HG03565 (cell line): ENCODE data around the gene MCFD2.
"Not testable (repeated sequence)": the region's sequence is repeated elsewhere in the genome, so short reads cannot be mapped to it uniquely, and the experiment has no call there.

Experiments used
- ATAC-seq: cut with Tn5 transposase; IDR thresholded peaks from one replicate; pipeline ENCODE4 v1.9.1; 2021; ENCODE audit warnings: mild to moderate bottlenecking, moderate library complexity; ENCODE audit not compliant: unreplicated experiment

MCFD2 gene

GRCh38 chr2:46875962-46876689 is 39.5 kb downstream of the MCFD2 start:
- not testable (repeated sequence) for ATAC-seq

- ATAC-seq, result no peak
Measured at GRCh38 chr2:46875226-46875899, 40.2 kb downstream of the MCFD2 start.

DNA sequence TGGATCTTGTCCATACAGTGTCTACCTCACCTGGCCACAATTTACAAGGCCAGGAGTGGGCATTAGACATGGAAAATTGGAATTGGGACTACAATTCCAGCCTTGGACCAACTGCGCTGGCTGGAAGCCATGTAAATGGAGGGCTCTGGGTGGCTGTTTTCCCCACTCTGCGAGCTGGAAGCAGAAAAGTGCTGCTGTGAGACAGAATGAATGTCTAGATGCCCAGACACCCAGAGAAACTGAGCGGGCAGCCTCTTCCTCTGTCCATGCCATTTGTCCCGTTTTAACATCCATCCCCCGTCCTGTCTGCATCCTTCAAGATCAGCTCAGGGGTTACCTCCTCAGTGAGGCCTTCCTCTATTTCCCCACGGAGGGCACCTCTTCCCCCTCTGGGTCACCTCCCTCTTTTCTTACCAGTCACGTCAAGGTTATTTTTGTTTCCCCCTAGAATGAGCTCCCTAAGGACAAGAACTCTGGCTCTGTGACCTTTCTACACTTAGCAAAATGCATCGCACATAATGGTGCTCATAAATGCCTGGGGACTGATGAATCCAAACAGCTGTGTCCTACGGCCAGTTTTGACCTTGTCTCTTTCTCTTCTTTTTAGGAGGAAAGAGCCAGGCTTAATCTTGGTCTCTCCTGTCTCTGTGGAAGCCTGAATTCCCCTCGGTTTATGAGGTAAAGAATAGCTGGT is 41.2 kb downstream of the MCFD2 start:
- ATAC-seq, result no peak

GRCh38 chr2:46873604-46874068 is 42.0 kb downstream of the MCFD2 start:
- ATAC-seq, result no peak

- ATAC-seq, result no peak
Measured at GRCh38 chr2:46872902-46873603, 42.6 kb downstream of the MCFD2 start.

DNA sequence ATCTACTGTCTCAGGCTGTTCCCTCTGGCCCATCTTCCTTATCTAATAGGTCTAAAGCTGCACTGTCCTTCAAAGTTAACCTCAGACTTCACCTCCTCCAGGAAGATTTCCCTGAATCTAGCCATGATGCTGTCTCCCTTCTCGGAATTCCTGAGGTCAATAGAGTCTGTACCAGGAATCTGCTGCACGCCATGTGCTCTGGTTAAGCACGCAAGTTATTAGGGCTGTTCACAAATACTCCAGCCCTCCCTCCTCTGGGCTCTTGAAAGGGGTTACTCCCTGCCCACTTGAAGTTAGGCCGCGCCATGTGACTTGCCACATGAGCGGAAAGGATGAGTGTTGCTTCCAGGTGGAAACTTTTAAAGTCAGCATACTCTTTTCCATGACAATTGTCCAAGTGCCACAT is 43.6 kb downstream of the MCFD2 start:
- ATAC-seq, result no peak

DNA sequence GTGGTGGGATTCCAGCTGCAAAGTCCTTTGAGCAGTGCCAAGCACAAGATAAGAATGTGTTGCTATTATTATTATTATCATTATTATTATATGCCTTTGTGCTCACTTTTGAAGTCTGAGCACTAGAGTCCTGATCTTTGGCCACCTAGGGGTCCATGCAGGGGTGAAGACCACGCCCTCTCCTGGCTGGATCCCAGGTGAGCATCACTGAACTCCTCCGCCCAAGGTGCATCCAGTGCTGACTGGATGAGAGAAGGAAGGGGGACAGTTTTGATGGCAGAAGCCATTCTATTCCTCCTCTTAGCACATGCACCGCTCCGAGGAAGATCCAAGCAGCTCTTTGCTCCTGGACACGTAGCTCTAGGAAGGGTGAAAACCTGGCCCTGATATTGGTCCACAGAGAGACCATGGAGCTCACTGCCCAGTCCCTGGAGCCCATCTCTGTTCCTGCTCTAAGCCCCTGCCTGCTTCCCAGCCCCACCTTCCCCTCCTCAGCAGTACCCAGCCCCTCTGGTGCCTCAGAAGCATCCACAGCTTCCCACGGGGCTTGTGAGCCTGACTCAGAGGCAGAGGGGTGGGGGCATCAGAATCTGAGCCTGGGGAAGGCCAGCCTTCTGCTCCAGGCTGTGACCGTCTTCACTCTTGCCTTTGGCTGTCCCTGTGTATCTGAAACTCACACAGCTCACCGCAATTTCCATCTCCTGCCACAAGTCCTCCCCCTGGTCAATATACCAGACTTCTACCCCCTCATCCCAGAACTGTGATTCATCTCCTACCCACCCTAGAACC is 45.4 kb downstream of the MCFD2 start:
- no peak for ATAC-seq

GRCh38 chr2:46869621-46870020 is 46.0 kb downstream of the MCFD2 start:
- ATAC-seq, result no peak

DNA sequence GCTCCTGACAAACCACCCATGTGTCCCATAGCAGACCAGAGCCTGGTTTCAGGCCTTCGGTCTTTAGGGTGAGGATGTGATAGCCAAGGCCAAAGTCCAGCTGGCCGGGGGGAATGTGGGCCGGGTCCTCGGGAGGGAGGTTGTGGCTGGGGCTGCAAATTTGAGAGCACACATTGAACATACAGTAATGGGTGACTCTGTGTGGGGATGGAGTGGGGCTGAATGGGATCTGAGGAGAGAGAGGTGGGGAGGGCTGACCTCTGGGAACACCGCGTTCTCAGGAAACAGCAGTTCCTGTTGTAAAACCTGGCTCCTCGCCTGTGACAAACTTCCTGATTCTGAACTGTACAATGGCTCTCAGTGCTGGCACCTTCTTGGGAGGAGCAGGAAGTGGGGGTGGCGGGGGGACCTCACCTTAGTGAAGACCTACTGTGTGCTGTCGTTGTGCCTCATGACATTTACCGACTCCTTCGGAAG is 48.8 kb downstream of the MCFD2 start:
- no peak for ATAC-seq

DNA sequence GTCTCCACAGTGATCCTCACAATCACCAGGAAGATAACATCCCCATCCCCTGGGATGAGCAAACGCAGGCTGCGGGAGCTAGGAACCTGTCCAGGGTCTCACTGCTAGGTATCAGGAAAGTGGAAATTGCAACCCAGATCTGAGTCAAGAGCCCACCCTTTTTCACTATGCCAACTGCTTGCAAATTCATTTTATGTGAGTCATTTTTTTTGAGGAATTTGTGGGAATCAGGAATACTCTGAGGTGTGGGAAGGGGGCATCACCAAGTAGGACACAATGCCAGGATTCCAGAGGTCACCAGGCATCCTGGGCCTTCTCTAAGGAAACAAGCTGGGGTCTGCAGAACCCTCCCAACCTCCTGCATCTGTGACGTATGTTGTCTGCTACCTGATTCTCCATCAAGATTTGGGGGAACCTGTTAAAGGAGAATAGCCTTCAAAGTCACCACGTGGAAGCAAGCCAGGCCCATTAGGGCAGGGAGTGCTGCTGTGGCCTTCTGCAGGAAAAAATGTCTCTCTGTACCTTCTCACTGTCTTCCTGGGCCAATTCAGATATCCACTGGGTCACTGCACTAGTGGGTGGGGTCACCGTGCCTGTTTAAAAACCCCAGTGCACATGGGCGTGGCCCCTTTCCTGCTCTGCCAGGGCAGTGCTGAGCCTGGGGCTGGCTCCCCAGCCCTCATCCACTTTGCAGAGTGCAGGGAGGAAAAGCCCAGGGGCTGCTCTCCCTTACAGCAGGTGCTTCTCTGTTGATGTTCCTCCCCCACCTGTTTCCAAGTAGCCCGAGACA is 50.2 kb downstream of the MCFD2 start:
- ATAC-seq, result no peak

GRCh38 chr2:46863882-46864281 is 51.7 kb downstream of the MCFD2 start:
- no peak for ATAC-seq

DNA sequence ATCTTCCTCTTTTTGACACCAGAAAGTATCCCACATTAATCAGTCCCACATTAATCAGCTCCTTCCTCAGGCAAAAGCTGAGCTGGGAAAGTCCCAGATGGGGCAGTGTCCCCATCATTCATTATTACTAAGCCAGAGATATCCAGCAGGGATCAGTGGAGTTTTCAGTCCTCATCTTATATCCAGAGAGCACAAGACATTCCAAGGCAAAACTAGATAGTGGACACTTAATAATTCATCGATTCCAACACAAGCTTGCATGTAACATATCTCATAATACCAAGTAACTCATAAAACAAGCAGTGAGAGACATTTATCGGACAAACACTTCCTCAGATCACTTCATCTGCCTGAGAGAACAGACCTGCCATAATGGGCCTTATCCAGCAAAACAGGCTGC is 53.1 kb downstream of the MCFD2 start:
- no peak for ATAC-seq

GRCh38 chr2:46861916-46862315 is 53.7 kb downstream of the MCFD2 start:
- ATAC-seq, result no peak

DNA sequence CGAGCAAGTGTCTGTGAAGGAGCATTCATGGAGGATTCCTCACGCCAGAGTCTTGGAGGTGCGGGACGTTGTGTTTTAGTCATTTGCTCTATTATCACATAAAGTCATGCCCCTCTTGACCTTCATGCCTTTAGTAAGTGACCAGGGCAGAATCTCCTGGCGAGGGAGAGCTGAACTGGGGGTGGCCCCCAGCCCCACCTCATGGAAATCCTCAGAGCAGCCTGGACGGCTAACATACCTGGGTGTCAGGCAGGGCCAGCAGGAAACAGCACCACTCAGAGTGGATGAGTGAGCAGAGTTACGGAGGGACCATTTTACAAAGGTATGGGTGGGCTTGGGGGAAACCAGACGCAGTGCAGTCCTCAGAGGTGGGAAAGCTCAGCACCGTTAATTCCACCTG is 56.1 kb downstream of the MCFD2 start:
- ATAC-seq, result no peak

DNA sequence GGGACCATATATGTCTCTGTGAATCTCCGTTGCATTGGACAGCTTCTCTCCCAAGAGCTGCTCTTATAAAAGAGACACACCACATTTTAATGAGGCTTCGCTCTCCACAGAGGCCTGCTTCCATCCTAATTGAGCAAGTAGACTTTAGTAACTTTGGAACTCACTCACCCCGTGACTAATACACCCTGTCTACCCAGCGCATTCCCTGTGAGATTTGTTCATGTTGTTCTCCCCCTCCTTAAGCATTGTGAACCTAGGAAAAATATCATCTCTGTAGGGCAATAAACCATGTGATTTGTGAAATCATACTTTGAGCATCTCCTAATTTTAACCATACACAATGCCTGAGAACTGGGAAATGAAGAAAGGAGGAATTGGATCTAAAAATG is 56.9 kb downstream of the MCFD2 start:
- ATAC-seq, result no peak

GRCh38 chr2:46857871-46858701 is 57.5 kb downstream of the MCFD2 start:
- no peak for ATAC-seq

GRCh38 chr2:46856336-46856735 is 59.3 kb downstream of the MCFD2 start:
- no peak for ATAC-seq

DNA sequence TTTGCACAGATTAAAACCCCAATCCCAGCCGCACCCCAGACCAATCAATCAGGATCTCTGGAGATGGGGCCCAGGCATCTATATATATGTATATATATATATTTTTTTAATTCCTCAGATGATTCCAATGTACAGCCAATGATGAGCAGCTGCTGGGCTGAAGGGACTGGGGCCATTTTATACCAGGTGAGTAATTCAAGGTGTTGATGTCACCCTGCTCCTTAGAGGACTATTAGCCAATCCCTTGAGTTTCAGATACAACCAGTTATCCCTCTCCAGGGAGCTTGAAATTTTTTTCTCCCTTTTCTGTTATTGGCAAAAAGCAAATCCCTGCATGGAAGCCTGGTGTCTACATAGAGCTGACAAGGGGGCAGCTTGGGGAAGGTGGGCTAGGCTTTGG is 59.8 kb downstream of the MCFD2 start:
- no peak for ATAC-seq

- ATAC-seq, result no peak
Measured at GRCh38 chr2:46854260-46854659, 61.3 kb downstream of the MCFD2 start.
